Effector memory CD4-positive, alpha-beta T cell (primary cell): ENCODE data around the gene PTPN1.

Experiments used
- DNase-seq, 3 donors: peaks; one replicate each; pipeline ENCODE4 v3.0.0-alpha.2; 2020
- H3K27ac ChIP-seq: 2 replicates; pipeline ENCODE4 v1.7.0; 2013; ENCODE audit warnings: mild to moderate bottlenecking, low read length, moderate library complexity; ENCODE audit not compliant: insufficient read depth, poor library complexity, severe bottlenecking
- H3K27me3 ChIP-seq: replicated peaks from 2 replicates; pipeline ENCODE4 v1.7.0; 2013; ENCODE audit warnings: mild to moderate bottlenecking, low read length; ENCODE audit not compliant: insufficient read depth, control insufficient read depth, poor library complexity, severe bottlenecking
- H3K36me3 ChIP-seq: 2 replicates; pipeline ENCODE4 v1.7.0; 2013; ENCODE audit warnings: mild to moderate bottlenecking, low read length, moderate library complexity; ENCODE audit not compliant: control insufficient read depth, insufficient read depth
- H3K4me1 ChIP-seq: 2 replicates; pipeline ENCODE4 v1.7.0; 2013; ENCODE audit warnings: low read length, mild to moderate bottlenecking; ENCODE audit not compliant: control insufficient read depth, insufficient read depth, poor library complexity, severe bottlenecking
- H3K4me3 ChIP-seq: 2 replicates; pipeline ENCODE4 v1.7.0; 2013; ENCODE audit warnings: low read length, low read depth, mild to moderate bottlenecking; ENCODE audit not compliant: insufficient read depth, poor library complexity, severe bottlenecking
- H3K9me3 ChIP-seq: 2 replicates; pipeline ENCODE4 v1.7.0; 2013; ENCODE audit warnings: mild to moderate bottlenecking, low read length, moderate library complexity; ENCODE audit not compliant: control insufficient read depth

Gene PTPN1

DNA sequence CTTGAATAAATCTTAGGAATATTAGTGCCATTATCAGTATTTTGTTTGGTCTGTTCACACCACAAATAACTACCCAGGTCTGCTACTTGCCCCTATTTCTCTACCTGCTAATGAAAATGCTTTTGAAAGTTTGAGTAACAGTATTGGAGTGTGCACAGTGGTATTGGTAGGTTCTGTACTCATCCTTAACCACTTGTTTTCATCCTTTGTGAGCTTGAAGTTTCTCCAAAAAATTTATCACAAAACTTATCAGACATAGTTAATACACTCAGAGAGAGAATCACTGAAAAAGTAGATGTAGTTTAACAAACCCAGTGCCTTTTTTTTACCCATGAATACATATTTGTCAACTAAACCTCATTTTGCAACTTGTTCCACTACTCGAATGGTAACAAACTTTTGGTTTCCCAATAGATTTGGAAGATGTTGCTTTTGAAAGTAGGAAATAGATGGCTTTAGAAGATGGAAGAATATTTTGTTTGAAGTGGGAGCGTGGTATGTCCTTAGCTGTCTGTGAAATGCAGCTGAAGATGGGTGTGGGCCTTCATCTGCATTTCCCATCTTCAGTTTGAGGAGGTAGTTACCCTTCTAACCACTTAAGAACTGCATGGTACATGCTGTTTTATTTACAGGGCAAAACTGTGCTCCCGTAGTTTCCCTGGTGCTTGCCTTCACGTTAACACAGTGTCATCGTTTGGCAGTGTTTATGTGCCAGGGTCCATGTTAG is 9.0 kb downstream of the PTPN1 start:
- H3K27me3 ChIP-seq = no peaks in the 10 kb centered on the region
- peaks cover 69% of the 10 kb centered on the region for H3K4me1 ChIP-seq
- peak overlapping the region; percentile 70 for H3K27ac ChIP-seq
- H3K9me3 ChIP-seq = no peaks in the 10 kb centered on the region
- H3K4me3 ChIP-seq = peak overlapping the region; percentile 2
- H3K36me3 ChIP-seq = no peaks in the 10 kb centered on the region
- no peak for DNase-seq

DNA sequence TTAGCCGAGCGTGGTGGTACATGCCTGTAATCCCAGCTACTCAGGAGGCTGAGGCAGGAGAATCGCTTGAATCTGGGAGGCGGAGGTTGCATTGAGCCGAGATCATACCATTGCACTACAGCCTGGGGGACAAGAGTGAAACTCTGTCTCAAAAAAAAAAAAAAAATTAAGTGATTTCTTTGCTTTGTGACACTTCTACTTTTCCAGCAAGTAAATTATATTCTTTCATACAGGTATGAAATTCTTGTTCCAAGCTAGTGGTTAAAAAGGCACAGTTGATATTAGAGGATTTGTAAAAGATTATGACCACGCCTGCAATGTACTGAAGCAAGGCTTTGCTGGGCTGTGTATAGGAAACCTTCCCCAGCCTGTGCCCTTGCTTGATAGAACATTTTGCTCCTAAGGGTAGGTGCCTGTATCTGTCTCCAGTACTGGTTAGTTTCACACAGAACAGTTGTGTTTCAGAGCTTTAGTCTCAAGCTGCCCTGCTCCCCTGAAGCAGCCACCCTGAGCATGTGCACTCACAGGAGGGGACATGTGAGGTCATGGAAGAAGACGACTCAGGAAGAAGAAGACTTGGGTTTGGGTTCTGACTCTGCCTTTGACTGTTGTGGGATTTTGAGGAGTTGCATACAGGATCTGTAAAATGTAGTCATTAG is 10.2 kb downstream of the PTPN1 start:
- DNase-seq = no peak
- H3K27ac ChIP-seq = peak overlapping the region; percentile 70
- H3K27me3 ChIP-seq = no peaks in the 10 kb centered on the region
- H3K36me3 ChIP-seq = no peaks in the 10 kb centered on the region
- peaks cover 59% of the 10 kb centered on the region for H3K4me1 ChIP-seq
- H3K4me3 ChIP-seq = peak overlapping the region; percentile 2
- no peaks in the 10 kb centered on the region for H3K9me3 ChIP-seq

DNA sequence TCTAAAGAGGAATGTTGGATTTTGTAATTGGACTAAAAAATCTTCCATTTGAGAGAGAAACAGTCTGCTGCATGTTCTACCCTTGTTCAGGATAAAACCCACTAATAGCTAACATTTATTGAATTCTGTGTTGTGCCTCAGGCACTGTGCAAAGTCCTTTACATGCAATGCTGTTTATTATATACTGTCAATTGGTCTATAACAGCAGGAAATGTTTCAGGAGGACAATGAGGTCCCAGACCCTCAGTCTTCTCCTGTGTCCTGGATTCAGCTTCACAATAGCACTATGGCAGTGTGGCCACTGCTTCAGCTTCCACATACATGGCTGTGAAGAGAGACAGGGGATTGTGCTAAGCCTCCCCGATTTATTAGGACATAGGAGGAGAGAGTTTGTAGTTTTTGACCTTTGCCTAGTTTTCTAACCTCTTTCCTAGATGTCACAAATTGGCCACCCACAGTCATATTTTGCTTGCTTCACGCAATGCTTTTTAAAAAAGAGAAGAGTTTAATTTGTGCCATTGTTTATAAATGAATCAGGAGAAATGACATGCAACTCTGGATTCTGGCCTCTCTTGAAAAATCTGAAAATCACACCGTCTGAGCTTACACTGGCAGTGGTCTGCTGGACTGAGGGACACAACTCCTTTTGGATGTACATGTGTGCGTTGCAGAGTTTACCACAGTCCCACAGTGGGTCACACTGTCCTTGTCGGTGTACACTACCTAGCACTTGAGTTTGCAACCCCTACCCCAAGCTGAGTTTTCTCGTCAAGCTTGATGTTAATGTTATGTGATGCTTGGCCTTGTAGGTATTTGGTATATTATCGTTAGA is 11.3 kb downstream of the PTPN1 start:
- Histone ChIP-seq H3K4me3 (no peak overlapping the region), H3K27me3 (no peaks in the 10 kb centered on the region), H3K9me3 (no peaks in the 10 kb centered on the region), H3K27ac (peak overlapping the region; percentile 70), H3K4me1 (peaks cover 51% of the 10 kb centered on the region), H3K36me3 (no peaks in the 10 kb centered on the region)
- no peak for DNase-seq

DNA sequence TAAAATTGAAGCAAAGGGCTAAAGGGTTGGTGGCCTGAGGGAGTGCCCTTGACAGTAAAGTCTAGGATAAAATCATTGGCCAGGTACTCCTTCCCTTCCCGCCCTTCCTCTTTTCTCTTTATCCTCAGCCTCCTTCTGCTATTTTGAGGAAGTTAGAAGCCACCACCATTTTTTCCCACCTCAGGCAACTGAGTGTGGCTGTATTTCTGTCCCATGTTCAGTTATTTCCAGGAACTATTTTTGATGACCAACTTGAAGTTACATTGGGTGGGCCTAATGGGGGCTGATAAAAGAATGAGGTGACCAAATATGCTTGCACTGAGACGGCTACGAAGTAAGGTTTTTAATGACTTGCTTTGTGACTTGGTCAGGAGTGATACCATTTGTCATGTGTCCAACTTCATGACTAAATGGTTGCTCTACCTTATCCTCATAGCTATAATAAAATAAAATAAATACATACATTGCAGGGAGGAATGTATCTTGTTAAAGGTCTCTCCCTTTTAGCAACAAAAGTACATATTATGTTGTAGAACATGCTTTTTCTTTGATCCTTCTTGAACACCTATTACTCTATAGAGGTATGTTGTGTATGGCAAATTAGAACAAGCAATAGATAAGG is 12.0 kb downstream of the PTPN1 start:
- H3K27ac ChIP-seq = no peak overlapping the region
- peaks cover 51% of the 10 kb centered on the region for H3K4me1 ChIP-seq
- no peaks in the 10 kb centered on the region for H3K36me3 ChIP-seq
- no peak overlapping the region for H3K4me3 ChIP-seq
- H3K9me3 ChIP-seq = no peaks in the 10 kb centered on the region
- no peak for DNase-seq
- no peaks in the 10 kb centered on the region for H3K27me3 ChIP-seq

DNA sequence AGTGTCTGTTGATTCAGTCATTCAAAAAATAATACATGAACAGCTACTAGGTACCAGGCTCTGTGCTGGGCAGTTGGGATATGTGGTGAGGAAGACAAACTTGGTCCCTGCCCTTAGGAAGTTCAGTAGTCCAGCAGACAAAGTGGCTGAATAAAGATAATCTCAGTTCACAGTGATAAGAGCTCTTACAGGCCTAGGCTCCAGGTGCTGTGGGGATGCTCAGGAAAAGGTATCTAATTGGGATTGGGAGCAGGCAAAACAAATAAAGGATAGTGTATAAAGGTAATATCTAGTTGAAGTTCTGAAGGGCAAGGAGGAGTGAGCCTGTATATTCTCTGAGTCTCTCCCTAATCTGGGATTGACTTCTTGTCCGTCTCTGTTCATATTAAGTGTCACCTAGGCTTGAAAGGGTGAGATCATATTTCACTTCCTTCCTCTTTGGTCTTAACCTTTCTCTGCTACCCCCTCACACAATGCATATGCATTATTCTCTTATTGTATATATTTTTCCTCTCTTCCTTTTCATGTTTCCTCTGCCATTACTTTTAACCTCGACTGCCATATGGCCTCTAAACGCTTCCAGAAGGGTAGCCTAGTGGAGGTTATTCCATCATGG is 13.5 kb downstream of the PTPN1 start:
- no peaks in the 10 kb centered on the region for H3K9me3 ChIP-seq
- H3K27me3 ChIP-seq = no peaks in the 10 kb centered on the region
- peak overlapping the region; percentile 11 for H3K27ac ChIP-seq
- DNase-seq = no peak
- H3K4me3 ChIP-seq = no peak overlapping the region
- peaks cover 49% of the 10 kb centered on the region for H3K4me1 ChIP-seq
- H3K36me3 ChIP-seq = no peaks in the 10 kb centered on the region

DNA sequence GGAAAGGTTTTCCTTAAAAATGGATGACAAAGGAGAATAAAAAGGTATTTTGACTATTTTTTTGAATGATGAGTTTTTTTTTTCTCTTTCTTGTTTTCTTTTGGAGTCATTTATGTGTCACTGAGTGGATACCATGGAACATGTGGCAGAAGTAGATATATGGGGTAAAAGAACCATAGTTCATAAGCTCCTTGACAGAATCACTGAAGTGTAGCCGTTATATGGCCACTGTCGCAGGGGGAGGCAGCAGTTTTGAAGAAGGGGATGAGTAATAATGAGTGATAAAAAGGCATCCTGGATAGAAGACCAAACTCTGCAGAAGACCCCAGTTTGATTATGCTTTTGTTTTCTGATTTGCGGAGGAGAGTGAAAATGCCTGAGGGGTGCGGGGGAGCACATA is 15.5 kb downstream of the PTPN1 start:
- Histone ChIP-seq H3K4me3 (no peak overlapping the region), H3K27ac (no peak overlapping the region), H3K4me1 (peaks cover 39% of the 10 kb centered on the region), H3K36me3 (no peaks in the 10 kb centered on the region), H3K9me3 (no peaks in the 10 kb centered on the region), H3K27me3 (no peaks in the 10 kb centered on the region)
- no peak for DNase-seq

DNA sequence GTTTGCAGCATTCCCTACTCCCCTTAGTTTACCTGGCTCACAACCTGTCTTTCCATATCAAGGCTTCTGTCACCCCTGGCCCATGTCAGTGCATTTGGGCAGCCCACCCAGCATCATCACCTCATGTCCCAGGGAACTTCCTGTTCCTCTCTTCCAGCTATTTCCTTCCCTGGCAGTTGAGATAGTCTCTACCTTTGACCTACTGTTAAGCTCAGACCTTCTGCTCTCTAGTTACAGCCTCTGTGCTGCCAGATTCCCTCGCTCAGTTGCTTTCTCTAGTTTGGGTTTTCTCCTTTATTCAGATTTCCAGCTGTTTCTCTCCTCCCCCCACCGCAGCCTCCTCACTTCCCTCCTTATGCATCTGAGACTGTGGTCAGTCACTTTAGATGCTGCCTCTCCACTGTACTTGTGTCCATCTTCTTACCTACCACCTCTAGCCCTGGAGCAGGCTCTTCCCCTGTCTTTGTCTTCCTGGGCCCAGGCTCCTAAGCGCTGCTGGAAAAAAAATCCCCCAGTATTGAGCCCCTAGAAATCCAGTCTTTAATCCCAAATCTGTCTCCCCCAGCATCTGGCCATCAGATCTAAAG is 16.3 kb downstream of the PTPN1 start:
- Histone ChIP-seq H3K4me3 (no peak overlapping the region), H3K36me3 (no peaks in the 10 kb centered on the region), H3K9me3 (no peaks in the 10 kb centered on the region), H3K4me1 (peaks cover 33% of the 10 kb centered on the region), H3K27me3 (no peaks in the 10 kb centered on the region), H3K27ac (no peak overlapping the region)
- DNase-seq = no peak

DNA sequence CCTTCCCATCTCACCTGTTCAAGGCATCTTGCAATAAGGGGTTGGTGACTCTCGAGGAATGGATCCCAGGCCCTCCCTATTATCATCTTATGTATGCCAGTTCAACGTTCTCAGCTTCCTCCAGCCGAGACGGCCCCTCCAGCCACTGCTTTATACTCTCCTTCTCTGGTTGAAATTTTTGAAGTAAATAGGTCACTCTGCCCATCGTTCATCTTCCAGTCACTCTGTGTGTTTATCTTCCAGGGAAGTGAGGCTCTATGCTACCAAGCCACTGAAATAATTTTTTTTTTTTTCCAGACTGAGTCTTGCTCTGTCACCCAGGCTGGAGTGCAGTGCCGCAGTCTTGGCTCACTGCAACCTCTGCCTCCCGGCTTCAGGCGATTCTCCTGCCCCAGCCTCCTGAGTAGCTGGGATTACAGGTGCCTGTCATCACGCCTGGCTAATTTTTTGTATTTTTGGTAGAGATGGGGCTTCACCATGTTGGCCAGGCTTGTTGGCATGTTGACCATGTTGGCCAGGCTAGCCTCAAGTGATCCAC is 17.0 kb downstream of the PTPN1 start:
- DNase-seq = no peak
- no peaks in the 10 kb centered on the region for H3K9me3 ChIP-seq
- H3K36me3 ChIP-seq = no peaks in the 10 kb centered on the region
- no peak overlapping the region for H3K4me3 ChIP-seq
- no peaks in the 10 kb centered on the region for H3K27me3 ChIP-seq
- H3K4me1 ChIP-seq = peaks cover 27% of the 10 kb centered on the region
- H3K27ac ChIP-seq = no peak overlapping the region

DNA sequence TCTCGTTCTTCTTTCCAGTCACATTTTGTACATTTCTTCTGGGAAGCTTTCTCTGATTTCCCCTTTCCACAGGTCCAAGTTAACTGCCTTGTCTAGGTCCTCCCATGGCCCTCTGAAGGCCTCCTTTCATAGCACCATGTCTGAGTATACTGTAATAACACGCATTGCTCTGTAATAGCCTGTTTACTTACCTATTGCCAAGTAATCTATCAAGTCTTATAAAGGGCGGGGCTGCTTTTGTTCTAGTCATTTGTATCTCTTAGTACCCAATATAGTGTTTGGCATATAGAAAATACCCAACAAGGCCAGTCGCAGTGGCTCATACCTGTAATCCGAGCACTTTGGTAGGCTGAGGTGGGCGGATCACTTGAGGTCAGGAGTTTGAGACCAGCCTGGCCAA is 17.9 kb downstream of the PTPN1 start:
- Histone ChIP-seq H3K27ac (no peak overlapping the region), H3K4me3 (no peak overlapping the region), H3K4me1 (peaks cover 23% of the 10 kb centered on the region)

More for the DNA sequence above, 17.9 kb downstream of the PTPN1 start:
- DNase-seq = no peak
- no peaks in the 10 kb centered on the region for H3K9me3 ChIP-seq
- H3K27me3 ChIP-seq = no peaks in the 10 kb centered on the region
- H3K36me3 ChIP-seq = no peaks in the 10 kb centered on the region
